Adipose tissue (tissue), 3 donors: ENCODE results near the gene CEBPZ. TPM values are rescaled to one million over a fixed set of nuclear protein-coding genes. Genes with fewer than 3 reads are reported as not detected.

ENCODE experiments used
- H3K27ac ChIP-seq: one replicate; pipeline ENCODE4 v1.5.1; 2013; ENCODE audit warnings: low read depth, low read length
- WGBS, 3 donors: extraction: QIAGEN DNeasy Blood & Tissue Kit; methylation state at CpG; one replicate each; pipeline ENCODE4 v1.1.7; 2013; 5-methylcytosine and 5-hydroxymethylcytosine counted together
- polyA plus RNA-seq, 3 donors: library from polyadenylated mRNA; stranded (reverse); fragments of 200-250 nt; gene quantifications; one replicate each; pipeline ENCODE4 v1.2.3, GENCODE V29; 2013
- donor health status: healthy with polysubstance abuse.
- donor health status: Bipolar disorder and iron deficiency.
- donor health status: healthy.

Gene CEBPZ
- polyA plus RNA-seq, 3 donors: 29.6 to 68.8 (median 37.9) TPM

- WGBS, 3 donors: 83 to 87% (median 85%) methylated on average over 4 of the region's 4 CpGs
- no peak overlapping the region for H3K27ac ChIP-seq
Measured at GRCh38 chr2:37191253-37191652, 40.1 kb downstream of the CEBPZ start.

- H3K27ac ChIP-seq: no peak overlapping the region
- 57 to 88% (median 60%) methylated on average over 4 of the region's 4 CpGs for WGBS, 3 donors
Measured at GRCh38 chr2:37190290-37190689, 41.1 kb downstream of the CEBPZ start.

- H3K27ac ChIP-seq: no peak overlapping the region
- WGBS, 3 donors: 50 to 74% (median 55%) methylated on average over 6 of the region's 6 CpGs
Measured at GRCh38 chr2:37189452-37190153, 41.8 kb downstream of the CEBPZ start.

- WGBS, 3 donors: 92 to 100% (median 94%) methylated on average over 2 of the region's 2 CpGs
- no peak within 1 kb of the TSS for H3K27ac ChIP-seq
Measured at GRCh38 chr2:37188570-37188969, 42.8 kb downstream of the CEBPZ start, which contains the start of gene SULT6B1. Gene SULT6B1, minus strand, starts transcription at chr2:37188670. Its CDS starts 30 bp downstream, at chr2:37188640.

- WGBS, 3 donors: 78 to 84% (median 80%) methylated on average over 17 of the region's 17 CpGs
Measured at GRCh38 chr2:37181726-37182684, 49.4 kb downstream of the CEBPZ start.

GRCh38 chr2:37180640-37181039, 50.8 kb downstream of the CEBPZ start:
- 90 to 97% (median 93%) methylated on average over 5 of the region's 5 CpGs for WGBS, 3 donors
- no peak overlapping the region for H3K27ac ChIP-seq

More at GRCh38 chr2:37181726-37182684, 49.4 kb downstream of the CEBPZ start:
- no peak overlapping the region for H3K27ac ChIP-seq

- WGBS, 3 donors: 54 to 61% (median 58%) methylated on average over 4 of the region's 4 CpGs
- no peak overlapping the region for H3K27ac ChIP-seq
Measured at GRCh38 chr2:37180006-37180639, 51.3 kb downstream of the CEBPZ start.

- 80 to 84% (median 83%) methylated on average over 1 of the region's 1 CpG for WGBS, 3 donors
- no peak overlapping the region for H3K27ac ChIP-seq
Measured at GRCh38 chr2:37173741-37174140, 57.7 kb downstream of the CEBPZ start.

GRCh38 chr2:37171624-37171950, 59.8 kb downstream of the CEBPZ start:
- no peak overlapping the region for H3K27ac ChIP-seq

- no peak overlapping the region for H3K27ac ChIP-seq
- 49 to 57% (median 50%) methylated on average over 17 of the region's 17 CpGs for WGBS, 3 donors
Measured at GRCh38 chr2:37168217-37168981, 63.0 kb downstream of the CEBPZ start.

- 86 to 90% (median 86%) methylated on average over 3 of the region's 3 CpGs for WGBS, 3 donors
- no peak overlapping the region for H3K27ac ChIP-seq
Measured at GRCh38 chr2:37167636-37168180, 63.7 kb downstream of the CEBPZ start.

- WGBS, 3 donors: 86 to 98% (median 91%) methylated on average over 1 of the region's 1 CpG
- H3K27ac ChIP-seq: no peak overlapping the region
Measured at GRCh38 chr2:37164757-37165156, 66.6 kb downstream of the CEBPZ start.

GRCh38 chr2:37156857-37157714, 74.3 kb downstream of the CEBPZ start, which contains the start of gene EIF2AK2:
Gene EIF2AK2, minus strand, starts transcription at chr2:37156980. Its CDS starts 9,174 bp downstream, at chr2:37147806.
- 7 to 12% (median 8%) methylated on average over 37 to 55 of the region's 55 CpGs for WGBS, 3 donors
- H3K27ac ChIP-seq: no peak within 1 kb of the TSS

- WGBS, 3 donors: 0 to 1% (median 1%) methylated on average over 21 to 27 of the region's 27 CpGs
- H3K27ac ChIP-seq: no peak overlapping the region
Measured at GRCh38 chr2:37156071-37156856, 75.1 kb downstream of the CEBPZ start.

- 84 to 91% (median 89%) methylated on average over 4 of the region's 4 CpGs for WGBS, 3 donors
- H3K27ac ChIP-seq: no peak overlapping the region
Measured at GRCh38 chr2:37154785-37155184, 76.6 kb downstream of the CEBPZ start.

- no peak overlapping the region for H3K27ac ChIP-seq
- WGBS, 3 donors: 85 to 99% (median 90%) methylated on average over 5 of the region's 5 CpGs
Measured at GRCh38 chr2:37153224-37153623, 78.2 kb downstream of the CEBPZ start.
